Esophagus squamous epithelium (tissue), 5 donors: ENCODE measurements around the gene CNOT8. TPM values are rescaled to one million over a fixed set of nuclear protein-coding genes. Genes with fewer than 3 reads are reported as not detected.
"Not testable (repeated sequence)": the region's sequence is repeated elsewhere in the genome, so short reads cannot be mapped to it uniquely, and the experiment has no call there.

Experiments
- DNase-seq: peaks from one replicate; lab custom pipeline; 2025; lab: John Stamatoyannopoulos, UW
- H3K27ac ChIP-seq, 4 donors: fragments of 200-600 bp; sonication (generic); one replicate each; pipeline ENCODE4 v1.5.1; 2016 to 2019; ENCODE audit warnings: mild to moderate bottlenecking in 1 of 4
- H3K27me3 ChIP-seq, 4 donors: fragments of 200-600 bp; sonication (generic); 1 replicate in 3 of 4; 2 replicates in 1 of 4; pipeline versions ENCODE4 v1.5.1 to v1.6.0; 2017 to 2021; ENCODE audit warnings: antibody characterized with exemption in 1 of 4
- H3K36me3 ChIP-seq, 3 donors: fragments of 200-600 bp; sonication (generic); one replicate each; pipeline ENCODE4 v1.5.1; 2016 to 2019
- H3K4me1 ChIP-seq, 3 donors: fragments of 200-600 bp; sonication (generic); one replicate each; pipeline ENCODE4 v1.5.1; 2017 to 2019
- H3K4me3 ChIP-seq, 4 donors: fragments of 200-600 bp; sonication (generic); 1 replicate in 3 of 4; 2 replicates in 1 of 4; pipeline ENCODE4 v1.5.1; 2016 to 2019; ENCODE audit warnings: mild to moderate bottlenecking in 2 of 4, moderate library complexity in 1 of 4
- H3K9me3 ChIP-seq, 3 donors: fragments of 200-600 bp; sonication (generic); one replicate each; pipeline ENCODE4 v1.5.1; 2016 to 2019
- POLR2A ChIP-seq, 4 donors: fragments of 450-650 bp; IDR thresholded peaks; one replicate each; pipeline ENCODE4 v1.6.1; 2017; ENCODE audit warnings: antibody characterized with exemption in 4 of 4, mild to moderate bottlenecking in 4 of 4, moderate library complexity in 3 of 4
- WGBS, 2 donors: methylation state at CpG; one replicate each; pipeline ENCODE4 v1.1.5; 2018; 5-methylcytosine and 5-hydroxymethylcytosine counted together
- intact Hi-C: fragments of 100-400 bp; cut with DNase I; formaldehyde crosslinking; loops from one replicate; pipeline ENCODE4 v1.15.0; 2022
- total RNA-seq, 4 donors: library from RNA; depleted of rRNA; stranded (reverse); fragments of >200 nt; gene quantifications; one replicate each; pipeline ENCODE4 v1.1.0, GENCODE V29; 2016
- TF ChIP-seq, protein P1 (sequence below), 6 experiments: fragments of 450-650 bp in 4 of 6; fragments of 200-600 bp in 2 of 6; sonication (generic) in 2 of 6; IDR thresholded peaks; one replicate each; pipeline ENCODE4 v1.5.1; 2016 to 2019; ENCODE audit warnings: antibody characterized with exemption in 6 of 6, mild to moderate bottlenecking in 4 of 6, moderate library complexity in 4 of 6
- donor health status: DM: yes; HTN: yes; CAD: no.

The CNOT8 gene
- total RNA-seq, 4 donors from 2014 or later, result 32.8 to 55.0 (median 40.3) TPM

DNA sequence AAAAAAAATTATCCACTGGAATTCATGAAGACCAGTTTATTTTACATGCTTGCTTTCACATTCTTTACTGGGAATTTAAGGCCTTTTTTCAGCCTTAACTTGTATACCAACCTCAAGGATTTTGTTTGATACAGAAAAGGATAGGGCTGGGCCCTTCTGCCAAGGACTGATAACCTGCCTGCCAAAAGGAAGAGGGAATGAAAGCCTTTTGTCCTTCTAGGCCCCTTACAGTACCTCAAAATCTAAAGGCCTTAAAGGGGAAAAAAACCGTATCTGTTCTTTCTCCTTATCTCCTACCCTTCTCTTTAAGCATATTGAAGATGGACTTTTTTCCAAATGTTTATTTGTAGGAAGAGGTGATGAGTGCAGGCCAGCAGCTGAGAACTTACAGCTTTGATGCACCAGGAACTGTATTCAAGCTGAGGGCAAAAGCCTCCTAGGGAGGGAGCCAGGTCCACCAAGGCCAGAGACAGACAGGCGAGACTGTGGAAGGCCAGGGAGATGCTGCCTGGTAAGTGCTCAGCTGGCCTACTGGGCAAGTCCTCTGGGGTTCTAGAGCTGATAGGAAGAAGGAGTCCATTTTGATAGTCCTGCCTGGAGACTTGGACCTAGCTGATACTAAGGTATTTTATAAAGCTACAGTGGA lies 39.8 kb upstream of the CNOT8 start:
- peak overlapping the region in 1 of 4 donors; percentile 5 for H3K27ac ChIP-seq
- DNase-seq, result no peak
- H3K9me3 ChIP-seq, result no peaks in the 10 kb centered on the region
- TF ChIP-seq POLR2A (IDR thresholded peaks at IDR 0.05), result no peak
- TF ChIP-seq, protein P1, sequence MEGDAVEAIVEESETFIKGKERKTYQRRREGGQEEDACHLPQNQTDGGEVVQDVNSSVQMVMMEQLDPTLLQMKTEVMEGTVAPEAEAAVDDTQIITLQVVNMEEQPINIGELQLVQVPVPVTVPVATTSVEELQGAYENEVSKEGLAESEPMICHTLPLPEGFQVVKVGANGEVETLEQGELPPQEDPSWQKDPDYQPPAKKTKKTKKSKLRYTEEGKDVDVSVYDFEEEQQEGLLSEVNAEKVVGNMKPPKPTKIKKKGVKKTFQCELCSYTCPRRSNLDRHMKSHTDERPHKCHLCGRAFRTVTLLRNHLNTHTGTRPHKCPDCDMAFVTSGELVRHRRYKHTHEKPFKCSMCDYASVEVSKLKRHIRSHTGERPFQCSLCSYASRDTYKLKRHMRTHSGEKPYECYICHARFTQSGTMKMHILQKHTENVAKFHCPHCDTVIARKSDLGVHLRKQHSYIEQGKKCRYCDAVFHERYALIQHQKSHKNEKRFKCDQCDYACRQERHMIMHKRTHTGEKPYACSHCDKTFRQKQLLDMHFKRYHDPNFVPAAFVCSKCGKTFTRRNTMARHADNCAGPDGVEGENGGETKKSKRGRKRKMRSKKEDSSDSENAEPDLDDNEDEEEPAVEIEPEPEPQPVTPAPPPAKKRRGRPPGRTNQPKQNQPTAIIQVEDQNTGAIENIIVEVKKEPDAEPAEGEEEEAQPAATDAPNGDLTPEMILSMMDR (IDR thresholded peaks at IDR 0.05), result no peak
- intact Hi-C loops, result loop anchor here (10.0 kb wide), 1 partner anchor 64 kb away; the partner anchor contains the start of gene LARP1
- H3K36me3 ChIP-seq, result peaks cover 13 to 100% (median 32%) of the 10 kb centered on the region in 3 donors
- H3K27me3 ChIP-seq, result no peaks in the 10 kb centered on the region
- no peak overlapping the region for H3K4me3 ChIP-seq
- peaks cover 0 to 9% (median 3%) of the 10 kb centered on the region in 3 donors for H3K4me1 ChIP-seq
- 74 to 88% methylated on average over 2 of the region's 2 CpGs for WGBS, 2 donors

DNA sequence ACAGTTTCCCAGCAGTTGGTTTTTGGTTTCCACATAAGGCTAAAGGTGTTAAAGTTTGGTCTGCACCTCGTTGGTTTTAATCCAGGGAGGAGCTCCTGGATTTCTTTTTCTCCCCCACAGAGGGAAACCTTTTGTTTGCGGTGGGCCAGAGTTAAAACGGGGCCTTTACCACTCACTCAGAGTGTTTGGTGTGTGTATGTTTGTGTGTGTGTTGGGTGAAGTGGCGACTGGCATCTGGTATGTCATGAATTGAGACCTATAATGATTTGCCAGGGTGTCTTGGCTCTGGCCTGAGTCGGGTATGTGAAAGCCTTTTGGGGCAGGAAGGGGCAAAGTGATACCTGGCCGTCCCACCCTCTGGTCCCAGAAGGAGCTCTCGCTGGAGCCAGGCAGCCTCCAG lies 38.9 kb upstream of the CNOT8 start:
- peaks cover 0 to 16% (median 7%) of the 10 kb centered on the region in 3 donors for H3K4me1 ChIP-seq
- no peak for TF ChIP-seq POLR2A (IDR thresholded peaks at IDR 0.05)
- TF ChIP-seq, protein P1 (IDR thresholded peaks at IDR 0.05), result no peak
- H3K4me3 ChIP-seq, result no peak overlapping the region
- DNase-seq, result no peak
- 74 to 75% methylated on average over 6 of the region's 7 CpGs for WGBS, 2 donors
- intact Hi-C loops, result loop anchor here (10.0 kb wide), 1 partner anchor 65 kb away; the partner anchor contains the start of gene LARP1
- no peaks in the 10 kb centered on the region for H3K27me3 ChIP-seq
- no peaks in the 10 kb centered on the region for H3K9me3 ChIP-seq
- no peak overlapping the region for H3K27ac ChIP-seq
- peaks cover 5 to 100% (median 28%) of the 10 kb centered on the region in 3 donors for H3K36me3 ChIP-seq

DNA sequence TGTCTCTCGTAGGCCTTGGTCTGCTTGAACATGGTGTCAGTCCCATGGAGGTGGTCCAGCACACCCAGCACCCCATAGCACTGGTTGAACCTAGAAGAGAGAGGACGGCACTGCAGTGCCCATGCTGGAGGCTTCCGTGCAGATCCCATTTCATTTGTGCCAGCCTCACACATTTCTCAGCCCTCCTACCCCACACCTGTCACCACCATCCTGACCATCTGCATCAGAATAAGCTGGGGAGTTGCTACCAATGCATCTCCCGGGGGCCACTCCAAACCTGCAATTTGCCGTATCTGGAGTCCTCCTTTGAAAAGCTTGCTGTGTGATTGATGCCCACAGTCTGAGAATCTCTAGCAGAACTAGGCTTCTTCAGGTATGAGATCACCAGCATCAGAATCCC lies 38.0 kb upstream of the CNOT8 start:
- no peaks in the 10 kb centered on the region for H3K9me3 ChIP-seq
- H3K4me3 ChIP-seq, result no peak overlapping the region
- DNase-seq, result no peak
- no peak overlapping the region for H3K27ac ChIP-seq
- peaks cover 0 to 93% (median 22%) of the 10 kb centered on the region in 3 donors for H3K36me3 ChIP-seq
- no peaks in the 10 kb centered on the region for H3K27me3 ChIP-seq
- 91 to 100% methylated on average over 4 to 5 of the region's 5 CpGs for WGBS, 2 donors
- TF ChIP-seq POLR2A (IDR thresholded peaks at IDR 0.05), result no peak
- TF ChIP-seq, protein P1 (IDR thresholded peaks at IDR 0.05), result no peak
- H3K4me1 ChIP-seq, result peaks cover 0 to 16% (median 7%) of the 10 kb centered on the region in 3 donors
- intact Hi-C loops, result no loop called here

- H3K27ac ChIP-seq, DNase-seq, H3K27me3 ChIP-seq, H3K4me3 ChIP-seq, H3K9me3 ChIP-seq, intact Hi-C loops: not testable (repeated sequence)
- Histone ChIP-seq H3K4me1 (peaks cover 0 to 21% (median 9%) of the 10 kb centered on the region in 3 donors), H3K36me3 (peaks cover 0 to 89% (median 16%) of the 10 kb centered on the region in 3 donors)
- 87% methylated on average over 2 to 4 of the region's 5 CpGs for WGBS, 2 donors
Measured at GRCh38 chr5:154822896-154823295, 35.5 kb upstream of the CNOT8 start.

- peaks cover 2 to 28% (median 12%) of the 10 kb centered on the region in 3 donors for H3K4me1 ChIP-seq
- H3K36me3 ChIP-seq, result peaks cover 0 to 82% (median 16%) of the 10 kb centered on the region in 3 donors
- peak overlapping the region in 1 of 4 donors; percentile 7 for H3K27ac ChIP-seq
- no peaks in the 10 kb centered on the region for H3K9me3 ChIP-seq
- H3K4me3 ChIP-seq, result no peak overlapping the region
- DNase-seq, result no peak
- no peak for TF ChIP-seq POLR2A (IDR thresholded peaks at IDR 0.05)
- TF ChIP-seq, protein P1 (IDR thresholded peaks at IDR 0.05), result no peak
- H3K27me3 ChIP-seq, result no peaks in the 10 kb centered on the region
- intact Hi-C loops, result no loop called here
- WGBS, 2 donors, result 58 to 89% methylated on average over 4 of the region's 4 CpGs
Measured at GRCh38 chr5:154823605-154824004, 34.8 kb upstream of the CNOT8 start.
